Pulmonary artery endothelial cell (primary cell): ENCODE measurements around the gene IL17REL. TPM values are rescaled to one million over a fixed set of nuclear protein-coding genes. Genes with fewer than 3 reads are reported as not detected.
"Not testable (repeated sequence)": the region's sequence is repeated elsewhere in the genome, so short reads cannot be mapped to it uniquely, and the experiment has no call there.

Experiments used
- DNase-seq: peaks from one replicate; pipeline ENCODE4 v3.0.0-alpha.2; 2011; ENCODE audit warnings: low read depth, low spot score
- total RNA-seq: library from RNA; depleted of rRNA; stranded (reverse); fragments of >200 nt; gene quantifications from 2 replicates; pipeline ENCODE4 v1.2.3, GENCODE V29; 2014

IL17REL gene
- total RNA-seq, 1 donor from 2014 or later, result 0.20 TPM

GRCh38 chr22:49992921-49993648, 19.5 kb downstream of the IL17REL start:
- DNase-seq, result no peak

- no peak for DNase-seq
Measured at GRCh38 chr22:49991907-49992533, 20.5 kb downstream of the IL17REL start.

GRCh38 chr22:49991167-49991566, 21.4 kb downstream of the IL17REL start:
- no peak for DNase-seq

GRCh38 chr22:49989826-49990225, 22.7 kb downstream of the IL17REL start:
- not testable (repeated sequence) for DNase-seq

- no peak for DNase-seq
Measured at GRCh38 chr22:49986325-49986724, 26.2 kb downstream of the IL17REL start.

- DNase-seq, result no peak
Measured at GRCh38 chr22:49983148-49984042, 29.2 kb downstream of the IL17REL start.

GRCh38 chr22:49981799-49982198, 30.8 kb downstream of the IL17REL start:
- DNase-seq, result not testable (repeated sequence)

- DNase-seq, result no peak
Measured at GRCh38 chr22:49979587-49980264, 32.8 kb downstream of the IL17REL start.

- no peak for DNase-seq
Measured at GRCh38 chr22:49977578-49977977, 35.0 kb downstream of the IL17REL start.

- no peak for DNase-seq
Measured at GRCh38 chr22:49976439-49977175, 36.0 kb downstream of the IL17REL start.

- DNase-seq, result no peak
Measured at GRCh38 chr22:49975543-49976389, 36.8 kb downstream of the IL17REL start.

GRCh38 chr22:49973018-49973961, 39.3 kb downstream of the IL17REL start:
- DNase-seq, result no peak

GRCh38 chr22:49972163-49973017, 40.2 kb downstream of the IL17REL start:
- DNase-seq, result no peak

- no peak for DNase-seq
Measured at GRCh38 chr22:49971232-49972162, 41.1 kb downstream of the IL17REL start.

GRCh38 chr22:49970528-49971231, 41.9 kb downstream of the IL17REL start:
- peak; percentile 80 for DNase-seq
